GM21423 (cell line): ENCODE results near the gene STK24.

ENCODE experiments used
- ATAC-seq: cut with Tn5 transposase; IDR thresholded peaks from one replicate; pipeline ENCODE4 v1.9.1; 2021; ENCODE audit warnings: mild to moderate bottlenecking, moderate library complexity; ENCODE audit not compliant: unreplicated experiment

The STK24 gene

GRCh38 chr13:98557937-98558792 is 18.7 kb downstream of the STK24 start:
- ATAC-seq: no peak

GRCh38 chr13:98556968-98557631 is 19.8 kb downstream of the STK24 start:
- no peak for ATAC-seq

- no peak for ATAC-seq
Measured at GRCh38 chr13:98556142-98556816, 20.6 kb downstream of the STK24 start.

- ATAC-seq: peak; percentile 65
Measured at GRCh38 chr13:98549728-98550317, 27.1 kb downstream of the STK24 start.

GRCh38 chr13:98549006-98549727 is 27.7 kb downstream of the STK24 start:
- no peak for ATAC-seq

- no peak for ATAC-seq
Measured at GRCh38 chr13:98548230-98548629, 28.7 kb downstream of the STK24 start.

- ATAC-seq: no peak
Measured at GRCh38 chr13:98547455-98547854, 29.5 kb downstream of the STK24 start.

- no peak for ATAC-seq
Measured at GRCh38 chr13:98546402-98546801, 30.5 kb downstream of the STK24 start.

GRCh38 chr13:98544104-98544710 is 32.7 kb downstream of the STK24 start:
- no peak for ATAC-seq

- peak; percentile 10 for ATAC-seq
Measured at GRCh38 chr13:98543378-98544103, 33.4 kb downstream of the STK24 start.

- peak; percentile 56 for ATAC-seq
Measured at GRCh38 chr13:98542568-98543377, 34.1 kb downstream of the STK24 start.

GRCh38 chr13:98541701-98542203 is 35.2 kb downstream of the STK24 start:
- ATAC-seq: no peak

GRCh38 chr13:98541191-98541590 is 35.7 kb downstream of the STK24 start:
- no peak for ATAC-seq

- peak; percentile 49 for ATAC-seq
Measured at GRCh38 chr13:98540476-98540875, 36.4 kb downstream of the STK24 start.

GRCh38 chr13:98539666-98540065 is 37.2 kb downstream of the STK24 start:
- no peak for ATAC-seq

GRCh38 chr13:98538876-98539275 is 38.0 kb downstream of the STK24 start:
- no peak for ATAC-seq

GRCh38 chr13:98537740-98538139 is 39.2 kb downstream of the STK24 start:
- ATAC-seq: no peak

GRCh38 chr13:98537306-98537705 is 39.6 kb downstream of the STK24 start:
- no peak for ATAC-seq

- no peak for ATAC-seq
Measured at GRCh38 chr13:98536729-98537128, 40.2 kb downstream of the STK24 start.
